ENCODE results near the gene CASP9.
"Not testable (repeated sequence)": the region's sequence is repeated elsewhere in the genome, so short reads cannot be mapped to it uniquely, and the experiment has no call there.

CASP9 gene

DNA sequence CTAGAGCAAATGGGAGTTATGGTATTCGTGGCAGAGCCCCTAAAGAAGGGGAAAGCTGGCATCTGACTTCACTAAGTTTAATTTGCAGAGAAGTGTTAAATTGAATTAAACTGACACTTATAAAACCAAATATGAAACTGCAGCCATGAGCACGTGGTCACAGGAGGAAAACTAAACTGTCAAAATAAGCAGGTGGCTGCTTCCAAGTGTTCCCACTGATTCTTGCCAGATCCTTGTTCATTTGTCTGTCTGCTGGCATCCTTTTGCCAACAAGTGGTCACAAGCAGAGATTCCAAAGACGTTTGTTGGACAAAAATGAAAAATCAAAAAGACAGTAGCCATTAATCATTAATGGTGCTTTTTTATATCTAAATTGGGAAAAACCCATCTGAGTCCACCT is 54.7 kb downstream of the CASP9 start:
- ATAC-seq: no peak
- no peak for DNase-seq

DNA sequence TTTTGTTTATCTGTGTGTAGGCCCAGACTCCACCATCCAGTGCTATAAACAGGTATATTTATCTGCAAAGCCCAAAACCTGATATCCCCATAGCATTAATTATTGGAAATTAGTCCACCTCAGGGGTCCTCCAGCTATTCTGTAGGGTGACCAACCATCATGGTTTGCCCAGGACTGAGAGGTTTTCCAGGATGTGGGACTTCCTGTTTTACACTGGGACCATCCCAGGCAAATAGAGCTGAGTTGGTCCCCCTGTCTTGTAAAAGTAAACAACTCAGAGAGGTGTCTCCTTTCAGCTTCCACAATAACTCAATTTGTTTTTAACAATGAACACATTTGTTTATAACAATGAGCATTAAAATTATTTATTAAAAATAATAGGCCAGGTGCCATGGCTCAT is 55.9 kb downstream of the CASP9 start:
- no peak for ATAC-seq
- no peak for DNase-seq

DNA sequence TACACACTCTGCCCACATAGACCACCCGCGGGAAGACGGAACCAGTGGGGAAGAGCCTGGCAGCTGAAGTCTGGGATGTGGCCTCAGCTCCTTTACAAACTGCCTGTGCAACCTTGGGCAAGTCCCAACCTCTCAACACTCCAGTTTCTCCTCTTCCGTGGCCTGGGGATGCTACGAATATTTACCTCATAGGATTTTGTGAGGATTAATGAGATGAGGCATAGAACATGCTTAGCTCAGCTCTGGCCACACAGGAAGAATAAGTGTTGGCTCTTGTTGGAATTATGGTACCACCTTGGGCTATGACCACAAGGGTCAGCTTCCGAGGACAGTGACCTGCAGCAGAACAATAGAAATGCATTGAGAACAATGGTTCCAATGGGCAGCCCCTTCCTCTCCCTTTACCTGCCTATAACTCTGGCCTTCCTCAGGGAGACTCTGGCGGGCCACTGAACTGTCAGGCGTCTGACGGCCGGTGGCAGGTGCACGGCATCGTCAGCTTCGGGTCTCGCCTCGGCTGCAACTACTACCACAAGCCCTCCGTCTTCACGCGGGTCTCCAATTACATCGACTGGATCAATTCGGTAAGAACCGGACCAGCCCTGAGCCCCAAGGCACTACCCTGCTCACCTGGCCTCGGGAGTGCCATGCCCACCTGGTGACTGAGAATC is 56.9 kb downstream of the CASP9 start:
- DNase-seq: not testable (repeated sequence)

DNA sequence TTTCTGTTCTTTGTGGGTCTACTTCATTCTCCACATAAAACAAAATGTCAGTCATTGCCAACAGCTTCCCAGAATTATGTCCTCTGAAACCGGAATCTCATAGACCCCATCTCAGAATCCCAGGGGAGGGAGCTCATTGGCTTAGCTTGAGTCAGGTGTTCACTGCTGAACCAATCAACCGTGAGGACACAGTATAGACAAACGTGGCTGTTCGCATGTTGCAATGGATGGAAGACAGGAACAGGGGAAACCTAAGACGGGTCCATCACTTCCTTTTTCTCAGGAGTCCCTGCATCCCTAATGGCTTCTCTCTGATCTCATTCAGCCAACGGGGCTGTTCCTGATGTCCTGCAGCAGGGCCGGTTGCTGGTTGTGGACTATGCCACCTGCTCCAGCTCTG is 58.3 kb downstream of the CASP9 start:
- DNase-seq (no peak), ATAC-seq (no peak)

More for the DNA sequence above, 56.9 kb downstream of the CASP9 start:
- ATAC-seq: not testable (repeated sequence)

DNA sequence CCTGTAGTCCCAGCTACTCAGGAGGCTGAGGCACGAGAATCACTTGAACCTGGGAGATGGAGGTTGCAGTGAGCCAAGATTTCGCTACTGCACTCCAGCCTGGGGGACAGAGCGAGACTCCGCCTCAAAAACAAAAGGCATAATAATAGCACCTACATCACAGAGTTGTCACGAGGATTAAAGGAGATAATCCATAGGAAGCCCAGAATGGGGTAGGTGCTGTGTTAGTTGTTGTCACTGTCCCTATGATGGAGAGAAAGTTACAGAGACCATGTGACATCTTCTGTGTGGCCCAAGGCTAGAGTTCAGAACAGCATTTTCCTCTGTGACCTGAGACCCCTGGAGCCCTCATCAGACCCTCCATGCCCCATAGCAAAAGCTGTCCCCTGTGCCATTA is 60.1 kb downstream of the CASP9 start:
- DNase-seq, ATAC-seq: not testable (repeated sequence)

DNA sequence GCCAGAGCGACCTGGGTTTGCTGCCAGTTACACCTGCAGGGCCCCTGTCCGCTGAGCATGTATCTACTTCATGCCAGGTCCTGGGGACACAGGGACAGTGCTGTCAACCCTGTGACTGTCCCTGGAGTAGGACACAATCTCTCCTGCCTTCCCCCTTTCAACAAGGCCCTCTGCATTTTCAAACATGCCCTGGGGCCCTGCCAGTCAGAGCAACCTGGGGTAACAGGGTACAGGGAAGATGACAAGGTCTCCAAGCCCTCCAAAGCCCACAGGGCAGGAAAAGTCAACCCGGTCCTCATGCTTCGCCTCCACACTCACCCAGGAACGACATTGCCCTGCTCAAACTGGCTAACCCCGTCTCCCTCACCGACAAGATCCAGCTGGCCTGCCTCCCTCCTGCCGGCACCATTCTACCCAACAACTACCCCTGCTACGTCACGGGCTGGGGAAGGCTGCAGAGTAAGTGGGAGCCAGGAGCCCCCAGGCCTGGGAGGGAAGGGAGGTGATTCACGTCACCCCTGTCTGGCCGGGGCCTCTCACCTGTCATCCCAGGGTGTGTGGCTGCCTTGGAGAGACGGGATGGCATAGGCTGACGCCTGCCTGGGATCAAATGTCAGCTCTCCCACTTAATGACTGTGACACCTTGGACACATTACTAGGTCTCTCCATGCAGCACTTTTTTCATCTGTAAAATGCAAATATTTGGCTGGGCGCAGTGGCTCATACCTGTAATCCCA is 60.8 kb downstream of the CASP9 start:
- DNase-seq, ATAC-seq: not testable (repeated sequence)

DNA sequence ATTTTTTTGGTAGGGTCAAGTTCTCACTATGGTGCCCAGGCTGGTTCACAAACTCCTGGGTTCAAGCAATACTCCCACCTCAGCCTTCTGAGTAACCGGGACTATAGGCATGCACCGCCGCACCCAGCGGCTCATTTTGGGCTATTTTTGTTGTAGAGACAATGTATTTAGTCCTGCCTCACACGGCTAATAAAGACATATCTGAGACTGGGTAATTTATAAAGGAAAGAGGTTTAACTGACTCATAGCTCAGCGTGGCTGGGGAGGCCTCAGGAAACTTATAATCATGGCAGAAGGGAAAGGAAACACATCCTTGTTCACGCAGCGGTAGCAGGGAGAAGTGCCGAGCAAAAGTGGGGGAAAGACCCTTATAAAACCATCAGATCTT is 63.3 kb downstream of the CASP9 start:
- DNase-seq (no peak), ATAC-seq (no peak)

DNA sequence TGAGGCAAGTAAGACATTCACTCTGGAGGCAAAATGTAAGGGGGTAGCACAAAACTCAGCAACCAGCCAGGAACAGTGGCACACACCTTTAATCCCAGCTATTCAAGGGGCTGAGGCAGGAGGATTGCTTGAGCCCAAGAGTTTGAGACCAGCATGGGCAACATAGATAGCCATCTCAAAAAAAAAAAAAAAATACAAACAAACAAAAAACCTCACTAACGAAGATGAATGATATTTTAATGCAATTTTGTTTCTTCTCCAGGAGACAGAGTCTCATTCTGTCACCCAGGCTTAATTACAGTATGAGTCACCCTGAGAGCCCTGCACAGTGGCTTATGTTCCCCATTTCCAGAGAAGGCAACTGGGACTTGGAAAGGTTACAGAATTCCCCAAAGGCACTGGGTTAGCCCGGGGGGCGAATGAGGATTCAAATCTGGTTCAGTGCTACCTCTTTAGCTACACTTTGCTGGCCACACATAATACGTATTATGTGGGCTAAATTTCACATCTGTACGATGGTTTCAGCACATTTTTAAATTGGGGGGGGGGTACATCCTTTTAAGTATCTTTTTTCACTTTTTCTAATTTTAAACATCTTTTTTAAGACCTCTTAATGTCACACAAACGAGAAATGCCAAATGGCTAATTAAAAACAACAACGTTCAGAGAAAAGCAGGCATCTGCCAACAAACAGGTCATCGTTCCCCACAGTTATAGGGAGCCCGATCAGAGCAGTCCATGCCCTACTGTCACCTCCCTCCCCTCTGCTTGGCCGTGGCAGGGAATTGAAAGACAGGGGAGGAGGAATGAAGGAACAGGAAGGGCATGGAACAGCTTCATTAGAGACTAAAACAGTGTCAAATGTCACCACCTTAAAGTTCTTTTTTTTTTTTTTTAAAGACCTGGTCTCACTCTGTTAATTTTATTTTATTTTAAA is 64.0 kb downstream of the CASP9 start:
- DNase-seq (no peak), ATAC-seq (no peak)

DNA sequence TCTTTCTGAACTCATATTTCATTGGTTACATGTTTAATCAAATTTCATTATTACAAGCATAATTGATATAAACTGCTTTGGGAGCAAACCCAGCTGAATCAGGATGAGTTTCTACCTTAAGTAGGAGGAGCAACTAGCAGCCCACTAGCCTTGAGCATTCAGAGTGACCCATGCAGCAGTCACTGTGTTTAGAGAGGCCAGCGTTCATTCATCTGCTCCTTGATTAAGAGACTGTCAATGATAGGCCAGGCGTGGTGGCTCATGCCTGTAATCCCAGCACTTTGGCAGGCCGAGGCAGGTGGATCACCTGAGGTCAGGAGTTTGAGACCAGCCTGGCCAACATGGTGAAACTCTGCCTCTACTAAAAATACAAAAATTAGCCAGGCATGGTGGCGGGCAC is 65.6 kb downstream of the CASP9 start:
- DNase-seq, ATAC-seq: not testable (repeated sequence)

DNA sequence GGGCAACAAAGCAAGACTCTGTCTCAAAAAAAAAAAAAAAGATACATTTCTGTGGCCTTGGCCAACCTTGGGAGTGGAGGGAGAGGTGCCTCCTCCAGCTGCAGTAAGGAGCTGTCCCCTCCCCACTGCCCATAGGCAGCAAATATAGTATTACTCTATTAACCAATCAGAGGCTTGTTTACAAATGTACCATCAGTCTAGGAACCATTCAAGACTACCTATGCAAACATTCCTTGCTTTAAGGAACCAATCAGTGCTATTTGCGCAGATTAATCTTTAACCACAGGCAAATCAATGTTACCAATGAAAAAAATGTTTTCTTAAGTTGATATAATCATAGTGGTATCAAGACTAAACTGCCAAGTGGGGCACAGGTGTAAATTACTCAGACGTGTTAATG is 66.4 kb downstream of the CASP9 start:
- DNase-seq: no peak
- no peak for ATAC-seq

DNA sequence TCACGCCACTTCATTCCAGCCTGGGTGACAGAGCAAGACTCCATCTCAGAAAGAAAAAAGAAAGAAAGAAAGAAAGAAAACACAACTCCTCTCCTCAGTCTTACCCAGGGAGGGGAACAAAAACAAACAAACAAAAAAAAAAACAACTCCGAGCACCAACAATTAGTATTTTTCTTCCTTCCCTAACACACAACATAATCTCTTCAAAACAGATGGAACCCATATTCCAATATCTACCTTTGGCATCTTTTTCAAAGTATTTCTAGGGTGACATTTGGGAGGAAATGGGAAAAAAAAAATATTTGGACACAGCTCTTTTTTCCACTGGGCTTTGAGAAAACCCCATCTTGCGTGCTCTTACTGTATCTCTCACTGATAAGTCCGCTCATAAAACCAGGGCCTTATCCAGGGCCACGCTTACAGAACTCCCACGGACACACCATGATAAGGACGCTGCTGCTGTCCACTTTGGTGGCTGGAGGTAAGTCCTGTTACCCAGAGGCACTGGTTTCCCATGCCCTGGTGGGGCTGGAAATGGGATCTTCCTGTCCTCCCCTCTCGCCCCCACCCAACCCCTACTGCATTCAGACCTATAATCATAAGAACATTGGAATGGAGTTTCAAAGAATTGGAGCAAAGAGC is 67.6 kb downstream of the CASP9 start, which contains the start of gene CELA2A:
TSS of gene CELA2A (plus strand) at position 420 of the 642 bp plus-strand sequence. CDS start at position 442, 22 bp downstream.
- no peak for DNase-seq
- ATAC-seq: no peak

DNA sequence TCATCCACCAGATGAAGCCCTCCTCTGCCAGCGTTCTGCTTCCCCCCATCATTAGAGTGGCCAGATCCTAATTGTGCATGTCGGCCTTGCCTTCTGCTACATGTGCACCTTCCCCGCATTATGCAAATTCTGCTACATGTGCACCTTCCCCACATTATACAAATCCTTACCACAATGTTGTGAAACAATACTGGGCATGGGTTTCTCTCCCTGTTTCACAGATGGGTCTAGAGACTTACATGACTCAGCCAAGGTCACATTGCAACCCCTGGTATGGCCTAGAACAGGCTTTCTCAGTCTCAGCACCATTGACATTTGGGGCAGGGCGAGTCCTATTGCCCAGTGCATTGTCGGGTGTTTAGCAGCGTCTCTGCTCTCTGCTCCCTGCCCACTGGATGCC is 68.5 kb downstream of the CASP9 start:
- ATAC-seq (no peak), DNase-seq (no peak)

DNA sequence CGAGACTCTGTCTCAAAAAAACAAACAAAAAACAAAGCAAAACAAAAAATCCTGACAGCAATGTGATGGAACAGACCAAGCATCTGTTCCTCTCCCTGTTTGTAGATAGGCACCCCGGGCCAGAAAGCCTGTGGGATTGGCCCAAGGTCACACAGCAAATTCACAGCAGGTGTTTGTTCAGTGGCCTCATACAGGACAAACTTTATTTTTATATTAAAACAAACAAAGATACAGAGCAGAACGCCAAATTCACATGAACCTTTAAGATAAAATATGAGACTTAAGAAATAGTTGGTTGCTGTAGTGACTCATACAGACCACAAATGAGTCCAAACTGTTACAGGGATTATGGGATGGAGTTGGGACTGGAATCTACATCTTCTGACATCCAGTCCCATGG is 69.8 kb downstream of the CASP9 start:
- ATAC-seq (no peak), DNase-seq (no peak)

DNA sequence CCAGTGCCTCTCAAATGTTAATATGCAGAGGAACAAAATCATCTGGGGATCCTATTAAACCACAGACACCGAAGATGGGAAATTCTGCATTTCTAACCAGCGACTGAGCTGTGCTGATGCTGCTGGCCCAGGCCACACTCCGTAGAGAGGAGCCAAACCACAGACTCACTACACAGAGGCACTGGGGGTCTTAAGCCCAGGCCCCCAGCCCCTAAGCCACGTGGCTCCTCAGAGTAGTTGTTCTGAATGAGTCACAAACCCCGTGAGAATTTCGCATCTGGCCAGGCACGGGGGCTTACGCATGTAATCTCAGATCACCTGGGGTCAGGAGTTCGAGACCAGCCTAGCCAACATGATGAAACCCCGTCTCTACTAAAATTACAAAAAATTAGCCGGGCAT is 70.3 kb downstream of the CASP9 start:
- no peak for ATAC-seq
- DNase-seq: no peak

DNA sequence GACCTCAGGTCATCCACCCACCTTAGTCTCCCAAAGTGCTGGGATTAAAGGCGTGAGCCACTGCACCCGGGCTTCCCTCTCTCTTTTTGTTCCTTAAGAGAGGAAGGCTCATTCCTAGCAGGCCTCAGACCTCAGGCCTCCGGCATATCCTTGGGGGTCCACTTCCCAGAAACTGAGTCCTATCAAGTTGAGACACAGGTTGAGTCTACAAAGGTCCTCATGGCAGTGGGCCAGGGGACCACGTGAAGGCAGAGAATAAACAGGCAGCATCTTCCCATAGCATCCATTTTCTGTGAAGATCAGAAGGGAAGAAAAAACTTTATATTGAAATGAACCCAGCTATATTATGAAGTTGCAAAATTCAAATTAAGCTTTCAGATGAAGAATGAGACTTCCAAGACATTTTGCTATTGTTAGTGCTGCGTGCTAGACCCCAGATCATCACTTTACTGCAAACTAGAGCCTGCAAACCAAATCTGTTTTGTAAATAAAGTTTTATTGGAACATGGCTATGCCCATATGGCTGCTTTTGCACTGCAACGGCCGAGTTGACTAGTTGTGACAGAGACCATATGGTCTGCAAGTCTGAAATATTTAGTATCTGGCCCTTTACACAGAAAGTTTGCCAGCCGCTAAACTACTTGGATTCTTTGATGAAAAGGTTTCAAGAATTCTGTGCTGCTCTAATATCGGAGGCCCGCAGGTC is 71.0 kb downstream of the CASP9 start:
- ATAC-seq (no peak), DNase-seq (no peak)

DNA sequence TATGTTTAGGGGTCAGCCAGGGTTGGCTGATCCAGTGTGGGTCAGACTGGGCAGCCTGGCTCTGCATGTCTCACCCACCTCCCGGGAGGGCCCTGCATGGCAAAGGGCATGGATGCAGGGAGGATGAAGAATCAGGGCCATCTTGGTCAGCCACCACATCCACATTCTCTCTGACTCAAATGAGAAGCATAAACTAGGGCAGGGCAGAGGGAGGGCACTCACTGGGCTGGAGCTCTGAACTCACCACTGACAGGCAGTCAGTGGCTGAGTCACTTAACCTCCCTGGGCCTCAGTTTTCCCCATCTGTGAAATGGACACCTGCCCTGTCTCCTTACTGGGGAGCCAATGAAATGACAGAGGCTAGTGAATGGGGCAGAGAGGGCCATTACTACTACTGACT is 71.8 kb downstream of the CASP9 start:
- DNase-seq (no peak), ATAC-seq (no peak)

DNA sequence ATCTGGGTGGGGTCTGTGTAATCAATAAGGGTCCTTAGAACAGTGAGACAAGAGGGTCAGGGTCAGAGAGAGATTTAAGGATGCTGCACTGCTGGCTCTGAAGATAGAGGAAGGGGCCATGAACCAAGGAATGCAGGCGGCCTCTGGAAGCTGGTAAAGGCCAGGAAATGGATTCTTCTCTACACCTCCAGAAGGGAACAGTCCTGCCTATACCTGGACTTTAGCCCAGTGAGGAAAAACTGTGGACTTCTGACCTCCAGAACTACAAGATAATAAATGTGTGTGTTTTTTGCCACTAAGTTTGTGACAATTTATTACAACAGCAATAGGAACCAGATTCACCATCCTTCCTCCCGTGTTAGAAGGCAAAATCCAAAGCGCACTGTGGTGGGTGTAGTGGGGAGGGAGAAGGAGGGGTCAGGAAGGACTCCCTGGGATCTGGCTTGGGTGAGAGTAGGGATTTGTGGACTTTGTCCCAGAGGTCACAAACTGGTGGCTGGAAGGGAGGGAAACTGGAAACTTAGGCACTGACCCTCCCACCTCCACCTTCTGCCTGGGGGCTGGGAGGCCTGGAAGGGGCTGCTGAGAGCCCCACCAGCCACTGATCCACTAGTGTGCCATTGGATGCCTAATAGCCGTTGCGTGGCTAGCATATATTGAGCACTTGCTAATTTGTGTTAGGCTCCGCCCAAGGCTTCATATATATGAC is 72.8 kb downstream of the CASP9 start:
- DNase-seq (no peak), ATAC-seq (no peak)

DNA sequence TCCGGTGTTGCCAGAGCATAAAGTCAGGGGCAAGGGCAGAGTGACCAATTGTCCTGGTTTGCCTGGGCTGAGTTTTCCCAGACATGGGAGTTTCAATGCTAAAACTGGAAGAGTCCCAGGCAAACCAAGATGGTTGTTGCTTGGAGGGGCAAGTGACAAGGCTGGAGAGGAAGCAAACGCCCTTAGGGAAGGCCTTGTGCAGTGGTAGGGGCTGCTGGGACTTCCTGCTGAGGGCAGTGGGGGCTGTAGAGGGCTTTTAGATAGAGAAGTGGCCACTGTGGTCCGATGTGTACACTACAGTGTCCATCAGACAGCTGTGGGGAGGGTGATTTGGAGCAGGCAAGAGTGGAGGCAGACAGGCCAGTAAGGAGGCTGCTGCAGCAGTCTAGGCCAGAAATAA is 74.4 kb downstream of the CASP9 start:
- DNase-seq: no peak
- no peak for ATAC-seq

DNA sequence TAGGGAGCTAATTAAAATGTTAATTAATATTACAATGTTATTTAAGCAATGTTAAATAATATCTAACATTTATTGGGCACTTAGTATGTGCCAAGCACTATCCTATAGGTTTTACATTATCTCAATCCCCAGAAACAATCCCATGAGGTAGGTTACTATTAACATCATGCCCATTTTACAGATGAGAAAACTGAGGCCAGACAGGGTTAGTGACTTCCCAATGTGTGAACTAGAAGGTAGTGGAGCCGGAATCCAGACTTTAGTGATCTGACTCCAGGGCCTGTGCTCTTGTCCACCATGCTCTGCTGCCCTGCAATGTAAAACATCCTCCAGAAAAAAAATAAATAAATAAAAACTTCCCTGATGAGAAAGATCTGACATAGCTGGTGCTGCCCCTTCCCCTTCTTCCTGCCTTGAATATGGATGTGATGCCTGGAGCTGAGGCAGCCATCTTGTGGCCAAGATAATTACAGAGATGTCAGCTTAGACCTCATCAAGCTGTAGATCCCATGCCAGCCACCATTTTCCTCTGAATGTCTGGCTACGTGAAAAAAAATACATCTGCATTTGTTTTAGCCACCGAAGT is 75.0 kb downstream of the CASP9 start:
- DNase-seq: no peak
- no peak for ATAC-seq

DNA sequence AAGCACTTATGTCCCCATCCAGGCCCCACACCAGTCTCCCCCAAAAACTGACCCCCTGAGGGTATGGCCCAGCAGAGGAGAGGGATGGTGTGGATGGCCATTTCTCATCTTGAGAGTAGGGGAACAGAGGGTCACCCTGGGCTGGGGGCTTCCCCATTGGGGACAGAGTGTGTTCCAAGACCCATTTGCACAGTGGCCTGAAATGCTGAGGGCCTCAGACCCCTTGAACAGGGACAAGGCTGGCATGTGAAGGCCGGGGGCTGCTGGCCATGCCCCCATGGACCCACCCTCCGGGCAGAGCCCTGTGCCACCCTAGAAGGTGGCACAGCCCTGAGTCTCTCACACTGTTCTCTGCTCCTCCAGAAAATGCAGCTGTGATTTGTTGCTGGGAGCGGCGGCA is 77.8 kb downstream of the CASP9 start:
- DNase-seq (no peak), ATAC-seq (no peak)
